Spleen (tissue), 7 donors: Measurements from ENCODE around the gene CD200.

Source experiments
- POLR2AphosphoS5 ChIP-seq, 3 donors: sonication (generic); formaldehyde crosslinking; IDR thresholded peaks; one replicate each; pipeline ENCODE4 v1.5.1; 2017; ENCODE audit warnings: antibody characterized with exemption in 3 of 3
- TF ChIP-seq, protein P1 (sequence below), 11 experiments: fragments of 200-600 bp in 7 of 11; fragments of 450-650 bp in 4 of 11; sonication (generic) in 4 of 11; IDR thresholded peaks in 8 of 11; conservative IDR thresholded peaks in 3 of 11; 1 replicate in 7 of 11; 2 replicates in 4 of 11; pipeline versions ENCODE4 v1.4.0 to v1.8.0; 2016 to 2021; ENCODE audit warnings: antibody characterized with exemption in 11 of 11, inconsistent platforms in 4 of 11, mild to moderate bottlenecking in 1 of 11
- donor health status: DM: no; HTN: no; CAD: no; lungs with moderate emphysema.
- donor health status: DM: no; HTN: no; CAD: no.
- donor health status: DM: no; HTN: no; CAD: no.

- TF ChIP-seq POLR2AphosphoS5 (IDR thresholded peaks at IDR 0.05) = no peak
- TF ChIP-seq, protein P1, sequence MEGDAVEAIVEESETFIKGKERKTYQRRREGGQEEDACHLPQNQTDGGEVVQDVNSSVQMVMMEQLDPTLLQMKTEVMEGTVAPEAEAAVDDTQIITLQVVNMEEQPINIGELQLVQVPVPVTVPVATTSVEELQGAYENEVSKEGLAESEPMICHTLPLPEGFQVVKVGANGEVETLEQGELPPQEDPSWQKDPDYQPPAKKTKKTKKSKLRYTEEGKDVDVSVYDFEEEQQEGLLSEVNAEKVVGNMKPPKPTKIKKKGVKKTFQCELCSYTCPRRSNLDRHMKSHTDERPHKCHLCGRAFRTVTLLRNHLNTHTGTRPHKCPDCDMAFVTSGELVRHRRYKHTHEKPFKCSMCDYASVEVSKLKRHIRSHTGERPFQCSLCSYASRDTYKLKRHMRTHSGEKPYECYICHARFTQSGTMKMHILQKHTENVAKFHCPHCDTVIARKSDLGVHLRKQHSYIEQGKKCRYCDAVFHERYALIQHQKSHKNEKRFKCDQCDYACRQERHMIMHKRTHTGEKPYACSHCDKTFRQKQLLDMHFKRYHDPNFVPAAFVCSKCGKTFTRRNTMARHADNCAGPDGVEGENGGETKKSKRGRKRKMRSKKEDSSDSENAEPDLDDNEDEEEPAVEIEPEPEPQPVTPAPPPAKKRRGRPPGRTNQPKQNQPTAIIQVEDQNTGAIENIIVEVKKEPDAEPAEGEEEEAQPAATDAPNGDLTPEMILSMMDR (IDR thresholded peaks at IDR 0.05 in 8 of 11, conservative IDR thresholded peaks at IDR 0.05 in 3 of 11) = no peak
Observed at GRCh38 chr3:112411425-112411824, 78.5 kb downstream of the CD200 start.
